Activated CD4-positive, alpha-beta T cell treated with anti-CD3 and anti-CD28 coated beads, Interleukin-10, Interleukin-2, amounts not matched to agents 100 ng/mL and 50 ng/mL, durations not matched to agents 16 hours and 8 hours (primary cell): ENCODE data around the gene SOCS4.
A peak's percentile ranks its signal among the peaks of the same experiment; 100 is the strongest.
"Not testable (repeated sequence)": the region's sequence is repeated elsewhere in the genome, so short reads cannot be mapped to it uniquely, and the experiment has no call there.

ENCODE experiments used
- DNase-seq: peaks from one replicate; pipeline ENCODE4 v3.0.0-alpha.2; 2020

Gene SOCS4

GRCh38 chr14:55026793-55027561, at the start of gene SOCS4, which contains the start of gene WDHD1:
SOCS4 (plus strand) TSS chr14:55027236; CDS start chr14:55043042, 15,806 bp downstream.
WDHD1 (minus strand) TSS chr14:55027099; CDS start chr14:55026787, 312 bp downstream.
- DNase-seq, result peak; percentile 98

- peak; percentile 21 for DNase-seq
These were observed 48.0 kb upstream of the SOCS4 start for GRCh38 chr14:54979039-54979438.

GRCh38 chr14:54981698-54982097, 45.3 kb upstream of the SOCS4 start:
- DNase-seq, result no peak

GRCh38 chr14:54985156-54985555, 41.9 kb upstream of the SOCS4 start:
- no peak for DNase-seq

GRCh38 chr14:55000381-55000780, 26.7 kb upstream of the SOCS4 start:
- no peak for DNase-seq

GRCh38 chr14:55005071-55005470, 22.0 kb upstream of the SOCS4 start:
- DNase-seq, result no peak

GRCh38 chr14:55015006-55015405, 12.0 kb upstream of the SOCS4 start:
- DNase-seq, result no peak

GRCh38 chr14:55019968-55020554, 7.0 kb upstream of the SOCS4 start:
- DNase-seq, result no peak

GRCh38 chr14:55024365-55024764, 2.7 kb upstream of the SOCS4 start:
- not testable (repeated sequence) for DNase-seq

- no peak for DNase-seq
These were observed 1.1 kb upstream of the SOCS4 start for GRCh38 chr14:55025948-55026347.

GRCh38 chr14:55026441-55026792, 619 bp upstream of the SOCS4 start:
- DNase-seq, result no peak

GRCh38 chr14:55028066-55028465, 1.0 kb downstream of the SOCS4 start:
- DNase-seq, result no peak

GRCh38 chr14:55028476-55028875, 1.4 kb downstream of the SOCS4 start:
- no peak for DNase-seq

GRCh38 chr14:55031190-55031589, 4.2 kb downstream of the SOCS4 start:
- no peak for DNase-seq

- DNase-seq, result not testable (repeated sequence)
These were observed 11.0 kb downstream of the SOCS4 start for GRCh38 chr14:55037995-55038394.

- no peak for DNase-seq
These were observed 11.7 kb downstream of the SOCS4 start for GRCh38 chr14:55038708-55039107.

GRCh38 chr14:55043528-55043927, 16.5 kb downstream of the SOCS4 start:
- no peak for DNase-seq

GRCh38 chr14:55045087-55045486, 18.1 kb downstream of the SOCS4 start:
- DNase-seq, result no peak

- DNase-seq, result no peak
These were observed 20.4 kb downstream of the SOCS4 start for GRCh38 chr14:55047301-55048053.

GRCh38 chr14:55048900-55049436, 21.9 kb downstream of the SOCS4 start:
- DNase-seq, result no peak

GRCh38 chr14:55051165-55051422, 24.1 kb downstream of the SOCS4 start:
- DNase-seq, result no peak

GRCh38 chr14:55051423-55052268, 24.6 kb downstream of the SOCS4 start, which contains the start of gene MAPK1IP1L:
MAPK1IP1L (plus strand) TSS chr14:55051647; CDS start chr14:55061684, 10,037 bp downstream.
- DNase-seq, result peak; percentile 95
